HG02938 (cell line): ENCODE data around the gene KIAA1671.

Experiments
- ATAC-seq: cut with Tn5 transposase; IDR thresholded peaks from one replicate; pipeline ENCODE4 v1.9.1; 2021; ENCODE audit warnings: mild to moderate bottlenecking, moderate library complexity; ENCODE audit not compliant: unreplicated experiment

The KIAA1671 gene

DNA sequence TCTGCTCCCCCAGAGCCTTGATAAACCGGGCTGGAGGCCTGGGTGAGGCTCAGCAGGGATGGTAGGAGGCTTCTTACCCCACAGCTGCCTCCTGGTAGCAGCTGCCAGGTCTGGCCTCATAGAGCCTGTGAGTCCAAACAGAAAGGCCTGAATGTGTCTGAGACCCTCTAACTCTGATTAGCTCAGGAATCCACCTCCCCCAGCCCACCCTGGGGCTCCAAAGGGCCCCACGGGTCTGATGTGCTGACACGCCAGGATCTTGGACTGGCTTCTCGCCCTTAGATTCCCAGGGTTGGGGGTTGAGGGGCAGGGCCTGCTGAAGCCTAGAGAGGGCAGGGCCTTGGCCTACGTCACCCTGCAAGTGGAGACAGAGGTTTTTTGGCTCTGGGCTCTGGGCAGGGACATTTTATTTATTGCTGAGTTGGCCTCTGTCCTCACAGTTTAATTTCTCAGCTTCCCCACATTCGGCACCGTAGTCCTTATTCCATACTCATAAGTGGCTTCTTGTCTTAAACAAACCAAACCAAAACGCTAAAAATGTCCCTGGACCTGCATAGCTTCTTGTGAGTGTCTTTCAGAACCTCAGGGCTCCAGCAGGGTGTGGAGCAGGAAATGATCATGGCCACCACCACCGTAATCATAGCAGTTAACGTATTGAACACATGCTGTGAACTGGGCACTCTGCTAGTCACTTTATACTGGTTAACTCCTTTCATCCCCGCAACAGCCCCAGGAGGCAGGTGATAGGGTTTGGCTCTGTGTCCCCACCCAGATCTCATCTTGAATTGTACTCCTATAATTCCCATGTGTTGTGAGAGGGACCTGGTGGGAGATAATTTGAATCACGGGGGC is 25.1 kb downstream of the KIAA1671 start:
- no peak for ATAC-seq

DNA sequence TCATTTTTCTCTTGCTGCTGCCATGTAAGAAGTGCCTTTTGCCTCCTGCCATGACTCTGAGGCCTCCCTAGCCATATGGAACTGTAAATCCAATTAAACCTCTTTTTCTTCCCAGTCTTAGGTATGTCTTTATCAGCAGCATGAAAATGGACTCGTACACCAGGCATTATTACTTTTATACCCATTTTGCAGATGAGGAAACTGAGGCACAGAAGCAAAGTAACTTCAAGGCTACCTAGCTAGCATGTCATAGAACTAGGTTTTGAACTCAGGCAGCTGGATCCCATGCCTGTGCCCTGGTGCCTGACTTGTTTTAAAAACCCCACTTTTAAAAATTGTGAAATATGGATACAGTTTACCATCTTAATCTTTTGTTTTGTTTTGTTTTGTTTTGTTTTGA is 25.8 kb downstream of the KIAA1671 start:
- no peak for ATAC-seq

DNA sequence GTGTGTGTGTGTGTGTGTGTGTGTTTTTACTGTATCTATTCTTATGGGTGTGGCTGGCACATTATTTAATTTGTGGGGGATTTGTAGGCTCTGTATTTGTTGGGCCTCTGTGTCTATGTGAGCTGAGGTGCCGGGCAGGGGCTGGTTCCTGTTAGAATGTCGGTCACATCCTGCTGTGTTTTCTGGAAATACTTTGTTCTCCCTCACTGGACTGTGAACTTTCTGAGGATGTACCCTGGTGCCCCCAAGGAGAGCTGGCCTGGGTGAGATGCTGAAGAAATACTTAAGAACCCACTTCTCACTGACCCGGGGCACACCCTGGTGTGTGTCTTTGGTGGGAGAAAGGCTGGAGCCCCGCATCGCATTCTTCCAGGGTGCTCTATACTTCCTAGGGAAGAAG is 28.6 kb downstream of the KIAA1671 start:
- no peak for ATAC-seq

DNA sequence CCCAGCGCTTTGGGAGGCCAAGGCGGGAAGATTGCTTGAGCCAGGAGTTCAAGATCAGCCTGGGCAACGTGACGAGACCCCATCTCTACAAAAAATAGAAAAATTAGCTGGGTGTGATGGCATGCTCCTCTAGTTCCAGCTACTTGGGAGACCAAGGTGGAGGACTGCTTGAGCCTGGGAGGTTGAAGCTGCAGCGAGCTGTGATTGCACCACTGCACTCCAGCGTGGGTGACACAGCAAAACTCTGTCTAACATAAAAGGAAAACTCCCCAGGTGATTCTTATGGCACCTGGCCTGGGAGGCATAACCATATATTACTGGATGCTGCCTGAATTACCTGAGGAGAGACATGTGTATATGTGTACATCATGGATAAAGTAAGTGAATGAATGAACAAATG is 29.1 kb downstream of the KIAA1671 start:
- no peak for ATAC-seq

- ATAC-seq = no peak
These were observed 30.0 kb downstream of the KIAA1671 start for GRCh38 chr22:24982301-24983056.

DNA sequence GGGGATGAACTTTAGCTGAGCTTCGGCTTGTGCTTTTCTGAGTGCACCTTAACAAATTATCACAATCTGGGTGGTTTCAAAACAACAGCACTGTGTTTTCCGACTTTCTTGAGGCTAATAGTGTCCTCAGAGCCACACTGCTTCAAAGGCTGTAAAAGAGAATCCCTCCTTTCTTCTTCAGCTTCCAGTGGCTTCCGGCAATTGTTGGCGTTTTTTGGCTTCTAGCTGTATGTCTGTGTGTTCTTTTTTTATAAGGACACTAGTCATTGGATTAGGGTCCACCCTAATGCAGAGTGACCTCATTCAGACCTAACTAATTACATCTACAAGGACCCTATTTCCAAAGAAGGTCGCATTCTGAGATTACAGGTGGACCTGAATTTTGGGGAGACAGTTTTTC is 30.6 kb downstream of the KIAA1671 start:
- no peak for ATAC-seq

DNA sequence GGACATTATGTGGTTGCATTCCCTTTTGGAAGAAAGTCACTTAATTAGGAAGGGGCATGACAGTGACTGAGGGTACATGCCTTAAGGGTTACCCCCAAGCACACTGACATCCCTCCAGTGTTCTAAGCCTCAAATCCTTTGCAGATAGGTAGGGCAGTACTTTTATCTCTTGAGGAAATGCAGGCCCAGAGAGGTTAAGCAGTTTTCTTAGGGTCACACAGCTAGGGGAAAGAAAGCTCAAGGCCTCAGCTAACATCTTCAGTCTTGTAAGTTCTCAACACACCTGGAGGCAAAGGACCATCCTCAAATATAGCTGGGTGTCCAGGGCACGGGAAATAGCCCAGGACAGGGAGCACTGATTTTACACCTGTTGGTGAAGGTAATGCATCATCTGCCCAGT is 31.6 kb downstream of the KIAA1671 start:
- no peak for ATAC-seq

GRCh38 chr22:24985826-24986214 is 33.3 kb downstream of the KIAA1671 start:
- ATAC-seq = no peak

GRCh38 chr22:24986816-24987215 is 34.3 kb downstream of the KIAA1671 start:
- ATAC-seq = no peak

GRCh38 chr22:24989135-24989534 is 36.6 kb downstream of the KIAA1671 start:
- no peak for ATAC-seq

DNA sequence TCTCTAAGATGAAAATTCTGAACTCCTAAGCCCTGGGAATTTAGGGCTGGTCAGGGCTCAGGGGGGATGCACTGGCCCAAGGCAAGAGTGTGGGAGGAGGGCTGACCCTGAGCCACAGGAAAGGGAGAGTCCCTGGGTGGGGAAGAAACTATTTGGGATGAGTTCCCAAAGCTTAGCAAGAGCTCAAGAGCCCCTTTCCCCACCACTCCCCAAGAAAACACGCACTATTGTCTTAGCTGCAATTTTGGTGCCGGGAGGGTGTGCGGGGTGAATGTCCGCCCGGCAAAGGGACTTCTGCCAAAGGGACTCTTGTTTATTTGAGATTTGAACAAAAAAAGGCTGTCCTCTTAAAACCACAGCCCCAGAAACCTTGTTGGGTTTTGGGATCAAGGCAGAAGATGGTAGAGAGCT is 37.0 kb downstream of the KIAA1671 start:
- no peak for ATAC-seq

DNA sequence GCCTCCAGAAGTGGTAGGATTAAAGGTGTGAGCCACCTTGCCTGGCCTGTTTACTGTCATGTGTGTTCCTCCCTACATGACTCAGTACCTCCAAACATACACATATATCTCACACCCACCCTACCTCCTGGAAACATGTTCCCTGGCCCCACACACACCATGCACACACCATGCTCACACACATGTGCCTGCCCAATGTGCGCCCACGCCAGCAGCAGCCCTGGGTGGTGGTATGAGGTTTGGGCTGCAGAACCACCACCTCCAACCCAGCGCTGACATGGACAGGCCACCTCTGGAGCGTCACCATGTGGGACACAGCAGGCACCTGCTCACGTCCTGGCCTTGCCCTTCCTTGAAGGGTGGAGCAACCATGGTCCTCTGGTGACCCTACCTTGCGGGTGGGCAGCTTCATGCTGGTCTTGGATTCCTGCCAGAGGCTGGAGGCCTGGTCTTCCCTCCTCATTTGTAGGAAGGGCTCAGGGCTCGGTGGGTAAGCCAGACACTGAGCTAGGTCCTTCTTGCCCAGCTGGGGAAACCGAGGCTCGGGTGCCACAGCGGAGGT is 37.9 kb downstream of the KIAA1671 start:
- no peak for ATAC-seq

- ATAC-seq = no peak
These were observed 40.4 kb downstream of the KIAA1671 start for GRCh38 chr22:24992946-24993345.

DNA sequence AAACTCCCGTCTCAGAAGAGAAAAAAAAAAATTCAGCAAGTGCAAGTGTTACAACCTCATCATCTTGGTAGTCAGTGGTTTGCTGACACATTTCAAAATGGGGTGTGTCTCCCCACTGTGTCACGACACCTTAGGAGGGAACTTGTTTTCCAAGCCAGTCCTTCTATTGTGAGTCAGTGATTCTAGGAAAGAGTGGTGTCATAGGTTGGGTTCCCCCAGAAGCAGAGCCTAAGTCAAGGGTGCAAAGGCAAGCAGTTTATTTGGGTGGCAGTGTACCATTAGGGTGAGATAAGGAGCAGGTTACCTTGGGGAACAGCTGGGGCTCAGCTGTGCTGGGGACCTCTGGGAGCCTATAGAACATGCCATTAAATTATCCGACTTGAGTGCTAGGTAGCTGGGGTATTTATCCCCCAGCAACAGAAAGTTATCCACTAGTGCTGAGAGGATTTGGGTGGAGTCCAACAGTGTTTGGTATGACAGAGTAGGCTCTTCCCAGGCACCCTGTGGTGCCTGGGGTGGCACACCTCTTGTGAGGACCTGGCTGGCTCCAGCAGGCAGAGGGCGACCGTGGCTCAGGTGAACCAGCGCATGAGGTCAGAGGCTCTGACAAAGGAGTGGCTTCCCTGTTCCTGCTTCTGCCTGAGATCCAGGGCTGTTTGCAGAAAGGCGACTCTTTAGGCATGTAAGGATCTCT is 41.7 kb downstream of the KIAA1671 start:
- ATAC-seq = no peak

GRCh38 chr22:24995649-24996180 is 43.2 kb downstream of the KIAA1671 start:
- no peak for ATAC-seq

- no peak for ATAC-seq
These were observed 44.0 kb downstream of the KIAA1671 start for GRCh38 chr22:24996420-24996952.

- no peak for ATAC-seq
These were observed 44.5 kb downstream of the KIAA1671 start for GRCh38 chr22:24997023-24997422.

- ATAC-seq = no peak
These were observed 48.2 kb downstream of the KIAA1671 start for GRCh38 chr22:25000686-25001085.

DNA sequence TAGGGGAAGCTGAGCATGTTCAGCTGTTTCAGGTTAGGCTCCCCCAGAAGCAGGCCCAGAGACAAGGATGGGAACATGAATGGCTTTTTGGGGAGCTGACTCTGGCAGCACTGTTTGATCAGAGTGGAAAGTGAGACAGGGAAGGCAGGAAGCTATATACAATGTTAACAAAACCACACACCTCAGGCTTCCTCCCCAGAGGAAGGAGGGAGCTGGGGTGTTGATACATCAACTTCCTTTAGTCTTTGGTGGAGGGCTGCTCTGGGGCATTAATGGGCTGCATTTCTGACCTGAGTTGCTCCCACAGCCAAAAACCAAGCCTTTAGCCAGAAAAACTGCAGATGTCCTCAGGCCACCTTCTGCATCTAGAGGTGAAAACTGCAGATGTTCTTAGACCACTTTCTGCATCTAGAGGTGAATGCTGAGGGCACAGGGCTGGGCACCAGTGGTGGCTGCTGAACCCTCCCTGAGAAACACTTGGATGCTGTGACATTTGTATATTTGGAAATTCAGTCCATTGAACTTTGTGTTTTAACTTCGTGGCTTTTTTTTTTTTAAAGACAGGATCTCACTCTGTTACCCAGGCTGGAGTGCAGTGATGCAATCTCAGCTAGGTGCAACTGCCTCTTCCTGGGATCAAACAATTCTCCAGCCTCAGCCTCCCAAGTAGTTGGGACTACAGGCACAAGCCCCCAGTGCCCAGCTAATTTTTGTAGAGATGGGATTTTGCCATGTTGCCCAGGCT is 49.9 kb downstream of the KIAA1671 start:
- no peak for ATAC-seq

DNA sequence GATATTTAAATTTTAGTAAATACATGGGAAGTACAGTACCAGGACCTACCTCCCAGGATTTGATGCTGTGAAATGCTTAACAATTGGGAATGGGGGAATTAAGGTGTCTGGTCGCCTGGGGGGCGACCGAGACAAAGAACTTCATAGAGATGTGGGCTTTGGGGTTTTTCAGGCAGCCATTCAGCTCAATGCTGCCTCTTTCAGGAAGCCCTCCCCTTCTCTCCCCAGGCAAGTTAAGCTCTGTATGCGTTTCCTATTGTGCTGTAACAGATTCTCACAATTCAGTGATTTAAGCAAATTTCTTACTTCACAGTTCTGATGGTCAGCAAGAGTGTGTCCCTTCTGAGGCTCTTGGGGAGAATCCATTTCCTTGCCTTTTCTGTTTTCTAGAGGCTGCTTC is 53.8 kb downstream of the KIAA1671 start:
- ATAC-seq = no peak
